GM21360 (cell line): ENCODE data around the gene ATP2B2.
A peak's percentile ranks its signal among the peaks of the same experiment; 100 is the strongest.

Experiments
- ATAC-seq: cut with Tn5 transposase; IDR thresholded peaks from one replicate; pipeline ENCODE4 v1.9.1; 2021; ENCODE audit warnings: mild to moderate bottlenecking, moderate library complexity; ENCODE audit not compliant: unreplicated experiment

The ATP2B2 gene

GRCh38 chr3:10405816-10406215 lies 99.6 kb downstream of the ATP2B2 start:
- ATAC-seq = no peak

GRCh38 chr3:10404876-10405275 lies 100.5 kb downstream of the ATP2B2 start:
- ATAC-seq = no peak

DNA sequence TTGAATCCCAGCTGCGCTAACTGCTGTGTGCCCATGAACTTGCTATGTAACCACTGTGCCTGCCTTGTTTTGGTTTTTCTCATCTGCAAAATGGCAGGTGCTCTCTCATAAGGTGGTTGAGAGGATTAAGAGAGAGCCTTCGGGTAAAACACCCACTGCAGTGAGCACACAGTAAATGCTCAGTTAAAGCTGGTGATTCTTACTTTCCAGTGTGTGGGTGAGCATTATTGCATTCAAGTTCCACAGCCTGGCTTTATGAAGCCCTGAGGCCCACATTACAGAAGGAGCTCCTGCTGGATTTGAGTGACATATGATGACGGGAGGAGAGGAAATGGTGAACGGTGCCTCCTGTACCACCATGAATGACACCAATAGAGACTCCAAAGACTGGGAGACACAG lies 101.0 kb downstream of the ATP2B2 start:
- no peak for ATAC-seq

- no peak for ATAC-seq
Measured at GRCh38 chr3:10401990-10402761, 103.2 kb downstream of the ATP2B2 start.

- ATAC-seq = no peak
Measured at GRCh38 chr3:10400749-10401495, 104.5 kb downstream of the ATP2B2 start.

GRCh38 chr3:10400050-10400748 lies 105.2 kb downstream of the ATP2B2 start:
- no peak for ATAC-seq

- ATAC-seq = no peak
Measured at GRCh38 chr3:10399634-10400033, 105.8 kb downstream of the ATP2B2 start.

DNA sequence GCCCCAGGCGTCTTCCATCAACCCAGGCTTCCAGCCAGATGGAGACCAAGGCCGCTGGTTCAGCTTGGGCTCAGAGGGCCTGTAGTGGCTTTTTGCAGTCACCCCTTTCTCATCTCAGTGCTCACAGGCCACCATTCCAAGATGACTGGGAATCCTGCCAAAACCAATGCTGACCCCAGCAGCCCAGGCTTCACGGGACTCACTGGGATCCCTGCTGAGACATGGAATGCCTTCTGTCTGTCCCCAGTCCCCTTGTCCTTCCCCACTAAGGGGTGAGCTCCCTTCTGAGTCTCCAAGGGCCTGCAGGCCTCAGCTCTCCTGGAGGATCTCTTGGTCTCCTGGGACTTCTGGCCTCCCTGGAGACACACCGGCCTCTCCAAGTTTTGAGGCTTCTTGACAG lies 107.0 kb downstream of the ATP2B2 start:
- no peak for ATAC-seq

- no peak for ATAC-seq
Measured at GRCh38 chr3:10397879-10398278, 107.5 kb downstream of the ATP2B2 start.

DNA sequence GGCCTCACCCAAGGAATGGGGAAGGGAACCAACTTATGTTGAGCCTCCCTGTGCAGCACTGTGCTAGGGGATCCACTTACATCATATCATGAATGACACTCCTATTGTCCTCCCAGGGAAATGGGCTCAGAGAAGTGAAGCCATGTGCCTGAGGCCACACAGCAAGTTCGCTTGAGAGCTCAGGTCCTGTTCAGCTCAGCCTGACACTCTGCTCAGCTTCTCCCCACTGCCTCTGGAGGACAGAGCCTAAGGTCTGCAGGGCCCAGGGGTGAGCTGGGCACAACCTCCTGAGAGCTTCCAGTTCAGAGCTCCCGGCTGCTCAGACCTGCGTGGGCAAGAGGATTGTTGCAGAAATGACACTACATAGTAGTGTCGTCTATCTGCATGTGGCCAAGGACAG lies 108.5 kb downstream of the ATP2B2 start:
- no peak for ATAC-seq

DNA sequence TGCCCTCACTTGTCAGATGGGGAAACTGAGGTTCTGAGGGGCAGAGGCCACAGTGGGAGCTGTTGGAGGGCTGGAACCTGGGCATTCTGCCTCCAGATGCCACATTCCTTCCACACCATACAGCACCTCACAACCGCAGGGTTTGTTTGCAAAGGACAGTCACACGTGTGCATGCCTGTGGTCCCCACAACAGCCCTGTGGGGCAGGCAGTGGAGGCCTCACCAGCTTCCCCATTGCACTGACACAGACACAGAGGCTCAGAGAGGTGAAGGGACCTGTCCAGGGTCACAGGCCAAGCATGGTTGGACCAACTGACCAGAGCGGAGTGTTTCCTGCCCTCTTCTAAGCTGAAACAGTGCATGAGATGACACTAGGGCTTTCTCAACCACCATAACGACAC lies 109.3 kb downstream of the ATP2B2 start:
- ATAC-seq = no peak

GRCh38 chr3:10395671-10396070 lies 109.7 kb downstream of the ATP2B2 start:
- ATAC-seq = no peak

- ATAC-seq = no peak
Measured at GRCh38 chr3:10395196-10395595, 110.2 kb downstream of the ATP2B2 start.

DNA sequence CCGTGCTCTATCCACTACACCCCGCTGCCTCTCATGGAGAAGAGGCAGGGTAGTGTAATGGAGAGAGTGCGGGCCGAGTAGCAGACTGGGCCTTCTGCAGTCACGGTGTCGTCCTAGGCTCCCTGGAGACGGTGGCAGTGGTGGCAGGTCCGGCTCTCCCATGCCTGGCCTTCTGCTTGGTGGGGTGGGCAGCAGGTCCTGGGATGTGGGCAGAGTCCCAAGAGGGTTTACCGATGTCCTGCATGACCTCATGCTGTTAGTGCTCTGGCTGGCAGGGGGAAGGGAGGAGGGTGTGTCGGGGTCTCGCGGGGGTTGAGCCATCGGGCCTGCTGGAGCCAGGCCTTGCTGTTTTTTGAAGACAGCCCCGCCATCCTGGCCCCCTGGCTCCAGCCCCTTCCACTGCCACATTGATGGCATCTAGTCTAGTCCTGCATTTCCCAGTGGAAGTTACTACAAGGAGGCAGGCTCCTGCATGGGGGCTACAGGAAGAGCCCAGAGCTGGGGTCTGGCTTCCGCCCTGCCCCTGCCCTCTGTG lies 110.8 kb downstream of the ATP2B2 start:
- no peak for ATAC-seq

DNA sequence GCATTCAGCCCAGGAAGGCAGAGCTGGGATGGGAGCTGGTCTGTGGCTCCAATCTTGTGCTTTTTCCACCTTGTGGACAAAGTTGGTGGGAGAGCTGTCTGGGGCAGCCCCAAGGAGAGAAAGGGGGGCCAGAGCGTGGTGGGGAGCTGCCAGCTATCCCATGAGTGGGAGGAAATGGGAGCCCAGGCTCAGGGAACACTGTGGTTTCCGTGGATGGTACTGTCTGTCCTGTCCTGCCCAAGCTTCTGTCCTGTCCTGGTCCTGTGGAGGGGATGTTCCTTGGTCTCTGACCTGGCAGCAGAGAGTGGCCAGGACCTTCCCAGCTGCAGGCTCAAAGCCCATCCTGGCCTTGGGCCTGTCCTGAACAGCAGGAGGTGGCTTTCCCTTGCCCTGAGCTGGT lies 111.9 kb downstream of the ATP2B2 start:
- no peak for ATAC-seq

DNA sequence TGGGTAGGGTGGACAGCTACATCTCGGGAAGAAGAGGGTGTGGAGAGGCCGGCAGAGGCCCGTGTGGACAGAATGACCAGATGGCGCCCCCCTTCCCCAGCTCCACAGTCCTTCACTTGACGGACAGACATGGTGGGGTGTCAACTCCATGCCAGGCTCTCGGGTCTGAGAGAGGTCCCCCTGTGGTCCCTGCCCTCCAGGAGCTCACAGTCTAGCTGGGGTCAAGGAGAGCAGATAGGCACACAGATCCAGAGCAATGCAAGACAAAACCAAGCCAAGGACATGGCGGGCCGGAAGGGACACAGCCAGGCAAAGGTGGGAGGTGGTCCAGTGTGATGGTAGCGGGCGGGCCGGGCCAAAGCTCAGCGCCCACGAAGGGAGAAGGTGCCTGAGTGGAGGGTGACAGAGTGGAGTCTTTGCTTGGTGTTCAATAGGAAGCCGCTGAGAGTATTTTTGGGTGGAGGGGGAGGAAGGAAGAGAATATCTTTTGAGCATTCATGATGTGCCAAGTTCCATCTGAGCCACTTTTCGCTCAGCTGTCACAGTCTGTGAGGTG lies 112.4 kb downstream of the ATP2B2 start:
- ATAC-seq = no peak

GRCh38 chr3:10392244-10392643 lies 113.1 kb downstream of the ATP2B2 start:
- ATAC-seq = no peak

DNA sequence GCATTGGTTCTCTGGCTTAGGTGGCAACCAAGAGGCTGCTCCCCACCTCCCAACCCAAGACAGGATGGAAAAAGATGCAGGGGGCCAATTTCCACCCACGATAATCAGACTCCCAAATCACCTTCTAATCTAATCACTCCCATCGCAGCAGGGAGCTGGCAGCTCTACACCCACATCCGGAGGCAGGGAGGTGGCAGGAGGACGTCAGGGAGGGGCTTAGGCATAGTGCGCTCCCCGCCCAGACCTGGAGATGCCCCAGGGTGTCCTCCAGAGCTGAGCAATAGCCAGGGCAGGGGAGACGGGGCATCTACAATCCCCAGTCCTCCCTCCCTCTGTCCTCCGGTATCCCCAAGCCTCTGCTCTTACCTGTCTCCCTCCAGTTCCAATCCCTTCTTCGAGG lies 114.0 kb downstream of the ATP2B2 start:
- no peak for ATAC-seq

- ATAC-seq = no peak
Measured at GRCh38 chr3:10390641-10391373, 114.6 kb downstream of the ATP2B2 start.

GRCh38 chr3:10389995-10390394 lies 115.4 kb downstream of the ATP2B2 start:
- peak; percentile 82 for ATAC-seq

DNA sequence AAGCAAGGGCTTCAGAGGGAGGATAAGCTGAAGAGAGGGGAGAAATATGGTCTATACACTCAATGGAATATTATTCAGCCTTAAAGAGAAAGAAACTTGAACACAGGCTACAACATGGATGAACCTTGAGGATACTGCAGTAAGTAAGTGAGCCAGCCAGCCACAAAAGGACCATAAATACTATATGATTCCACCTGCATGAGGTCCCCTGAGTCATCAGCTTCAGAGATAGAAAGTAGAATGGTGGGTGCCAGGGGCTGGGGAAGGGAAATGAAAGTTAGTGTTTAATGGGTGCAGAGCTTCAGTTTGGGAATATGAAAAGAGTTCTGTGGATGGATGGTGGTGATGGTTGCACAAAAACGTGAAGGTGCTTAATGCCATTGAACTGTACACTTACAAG lies 116.0 kb downstream of the ATP2B2 start:
- ATAC-seq = no peak
